K562 (cell line): ENCODE results near the gene ST3GAL5. TPM values are rescaled to one million over a fixed set of nuclear protein-coding genes. Genes with fewer than 3 reads are reported as not detected.

Experiments
- ATF1 ChIP-seq, 2 experiments: fragments of 450-650 bp in 1 of 2; IDR thresholded peaks; 2 replicates each; pipeline ENCODE4 v1.6.1; 2016; ENCODE audit warnings: missing compliant biosample characterization in 1 of 2, missing genetic modification characterization in 1 of 2
- CCAR2 ChIP-seq: fragments of 200-400 bp; formaldehyde crosslinking; IDR thresholded peaks from 2 replicates; pipeline ENCODE4 v1.6.1; 2017; ENCODE audit warnings: mild to moderate bottlenecking, low read depth, low read length
- FOXJ2 ChIP-seq: fragments of 200-800 bp; sonication (Bioruptor generic); IDR thresholded peaks from 2 replicates; pipeline ENCODE4 v1.6.1; 2016; ENCODE audit warnings: missing genetic modification characterization, missing compliant biosample characterization
- HOXB6 ChIP-seq: fragments of 250-450 bp; sonication (Bioruptor Pico); IDR thresholded peaks from 2 replicates; pipeline ENCODE4 v1.5.1; 2022; ENCODE audit warnings: mild to moderate bottlenecking, borderline replicate concordance
- KAT8 ChIP-seq: fragments of 450-650 bp; IDR thresholded peaks from 2 replicates; pipeline ENCODE4 v1.6.1; 2016; ENCODE audit warnings: low read depth, mild to moderate bottlenecking
- MAFF ChIP-seq: IDR thresholded peaks from 2 replicates; pipeline ENCODE4 v1.6.1; 2012; ENCODE audit warnings: low read length, improper control_type of control experiment
- PHB2 ChIP-seq: fragments of 450-650 bp; IDR thresholded peaks from 2 replicates; pipeline ENCODE4 v1.6.1; 2017; ENCODE audit warnings: low read depth
- RBM22 ChIP-seq: fragments of 200-400 bp; formaldehyde crosslinking; IDR thresholded peaks from 2 replicates; pipeline ENCODE4 v1.6.1; 2018; ENCODE audit warnings: low read length, low read depth; ENCODE audit not compliant: poor library complexity, severe bottlenecking
- SMAD2 ChIP-seq: fragments of 150-350 bp; IDR thresholded peaks from 2 replicates; pipeline ENCODE4 v1.6.1; 2014; ENCODE audit warnings: low read depth, mild to moderate bottlenecking, low read length
- SPI1 ChIP-seq: IDR thresholded peaks from 2 replicates; pipeline ENCODE4 v1.6.1; 2011; ENCODE audit warnings: low read depth, low read length, control low read depth, borderline replicate concordance
- SRF ChIP-seq, 2 experiments: fragments of 250-450, 450-650 bp in 1 of 2; sonication (Bioruptor Pico) in 1 of 2; sonication (generic) in 1 of 2; formaldehyde crosslinking; IDR thresholded peaks; 2 replicates each; pipeline versions ENCODE4 v1.5.0 to v1.5.1; 2020 to 2022; ENCODE audit warnings: mild to moderate bottlenecking in 1 of 2, missing genetic modification reagents in 1 of 2
- TAF9B ChIP-seq: fragments of 450-650 bp; IDR thresholded peaks from 2 replicates; pipeline ENCODE4 v1.6.1; 2018; ENCODE audit warnings: mild to moderate bottlenecking; ENCODE audit not compliant: partially characterized antibody
- ZBTB7A ChIP-seq: IDR thresholded peaks from 2 replicates; pipeline ENCODE4 v1.6.1; 2011; ENCODE audit warnings: low read depth, mild to moderate bottlenecking, low read length, moderate library complexity, borderline replicate concordance; ENCODE audit not compliant: control insufficient read depth
- ZNF41 ChIP-seq: fragments of 250-450 bp; sonication (Bioruptor Pico); conservative IDR thresholded peaks from 2 replicates; pipeline ENCODE4 v1.4.0; 2020; ENCODE audit warnings: mild to moderate bottlenecking
- ZNF696 ChIP-seq: fragments of 250-450 bp; sonication (Bioruptor Pico); conservative IDR thresholded peaks from 2 replicates; pipeline ENCODE4 v1.4.0; 2020; ENCODE audit warnings: mild to moderate bottlenecking, moderate library complexity
- ZNF79 ChIP-seq: fragments of 250-450 bp; sonication (Bioruptor Pico); IDR thresholded peaks from 2 replicates; pipeline ENCODE4 v1.4.0; 2020; ENCODE audit warnings: low read depth, mild to moderate bottlenecking, moderate library complexity
- polyA plus RNA-seq, 8 experiments: library from polyadenylated mRNA; depleted of rRNA in 4 of 8; stranded (reverse) in 5 of 8; unstranded in 3 of 8; fragments of >200 nt; fragmentation: Nextera tagmentation in 2 of 8; fragmentation: Illumina TruSeq in 1 of 8; extraction: Ambion mirVana in 2 of 8; extraction: Trizol in 1 of 8; gene quantifications; 2 replicates each; pipeline versions ENCODE4 v1.2.1 to v1.2.3, GENCODE V29; 2011 to 2014; ENCODE audit warnings: inconsistent platforms in 1 of 8, missing spikeins in 1 of 8
- total RNA-seq, 7 experiments: library from RNA; depleted of rRNA in 6 of 7; stranded (reverse); fragments of >200 nt in 6 of 7; fragmentation: Illumina TruSeq in 2 of 7; extraction: Trizol in 2 of 7; gene quantifications; 2 replicates each; pipeline versions ENCODE4 v1.2.1 to v1.2.3, GENCODE V29; 2011 to 2021; ENCODE audit warnings: low replicate concordance in 1 of 7
- TF ChIP-seq, protein P1 (sequence below): sonication (generic); formaldehyde crosslinking; IDR thresholded peaks from 2 replicates; pipeline ENCODE4 v1.8.0; 2022; ENCODE audit warnings: mild to moderate bottlenecking, low read depth, missing genetic modification reagents
- TF ChIP-seq, protein P2 (sequence below): sonication (generic); formaldehyde crosslinking; IDR thresholded peaks from 2 replicates; pipeline ENCODE4 v1.8.1; 2023; ENCODE audit warnings: mild to moderate bottlenecking, missing genetic modification reagents
- TF ChIP-seq, protein P3 (sequence below): sonication (generic); formaldehyde crosslinking; IDR thresholded peaks from 2 replicates; pipeline ENCODE4 v1.5.0; 2020; ENCODE audit warnings: missing genetic modification reagents
- TF ChIP-seq, protein P4 (sequence below), 2 experiments: fragments of 450-650 bp in 1 of 2; IDR thresholded peaks; 2 replicates each; pipeline ENCODE4 v1.6.1; 2011 to 2017; ENCODE audit warnings: low read depth in 2 of 2, antibody characterized with exemption in 1 of 2, borderline replicate concordance in 1 of 2, low read length in 1 of 2, mild to moderate bottlenecking in 1 of 2, mixed read lengths in 1 of 2; ENCODE audit not compliant: control insufficient read depth in 1 of 2

The ST3GAL5 gene
- total and polyA plus RNA-seq, 9 of the 15 experiments (the other 6 are each of a cell fraction or from before 2014, with no cell fraction given), result 1.6 to 10.0 (median 4.2) TPM

DNA sequence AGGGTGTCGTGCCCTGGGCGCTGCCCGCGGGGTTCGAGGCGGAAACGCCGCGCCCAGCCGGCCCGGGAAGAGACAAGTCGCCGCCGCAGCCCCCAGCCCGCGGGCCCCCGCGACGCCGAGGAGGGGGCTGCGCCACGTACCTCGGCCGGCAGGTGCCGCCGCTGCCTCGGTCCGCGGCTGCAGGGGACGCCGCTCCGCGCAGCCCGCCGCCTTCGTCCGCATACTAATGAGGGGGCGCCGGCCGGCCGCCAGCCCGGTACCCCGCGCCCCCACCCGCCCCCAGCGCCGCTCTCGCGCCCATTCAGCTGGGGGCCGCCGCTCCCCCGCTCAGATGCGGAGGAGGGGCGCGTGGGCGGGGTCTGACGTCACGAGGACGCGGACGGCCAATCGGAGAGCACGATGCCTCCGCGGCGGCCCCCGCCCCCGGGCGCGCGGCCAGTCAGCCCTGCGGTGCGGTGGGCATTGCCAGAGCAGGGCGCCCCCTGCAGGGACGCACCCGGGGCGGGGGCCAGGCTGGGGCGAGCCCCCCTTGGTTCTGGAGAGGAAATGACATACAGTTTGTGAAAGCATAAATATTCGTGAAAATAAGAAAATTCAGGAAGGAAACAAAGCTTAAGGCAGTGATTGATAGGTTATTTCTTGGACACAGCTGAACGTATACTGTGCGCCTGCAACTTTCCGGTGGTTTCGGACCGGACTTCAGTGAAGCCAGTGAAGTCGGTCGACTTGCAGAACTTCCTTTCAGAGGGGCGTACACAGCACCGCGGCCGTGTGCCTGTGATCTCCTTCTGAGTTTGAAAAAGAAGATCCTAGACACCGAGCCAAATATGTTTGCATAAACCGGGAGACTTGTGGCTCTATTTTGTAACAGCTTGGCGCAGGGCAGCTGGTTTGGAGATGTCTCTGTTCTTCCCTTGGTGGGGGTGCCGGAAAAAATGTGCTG, at the start of gene ST3GAL5 (continued):
- TF ChIP-seq SPI1, result no peak
- TF ChIP-seq SMAD2, result no peak
- TF ChIP-seq ZNF696 (CRISPR knock-in tag), result no peak
- TF ChIP-seq CCAR2, result no peak
- TF ChIP-seq, protein P1, sequence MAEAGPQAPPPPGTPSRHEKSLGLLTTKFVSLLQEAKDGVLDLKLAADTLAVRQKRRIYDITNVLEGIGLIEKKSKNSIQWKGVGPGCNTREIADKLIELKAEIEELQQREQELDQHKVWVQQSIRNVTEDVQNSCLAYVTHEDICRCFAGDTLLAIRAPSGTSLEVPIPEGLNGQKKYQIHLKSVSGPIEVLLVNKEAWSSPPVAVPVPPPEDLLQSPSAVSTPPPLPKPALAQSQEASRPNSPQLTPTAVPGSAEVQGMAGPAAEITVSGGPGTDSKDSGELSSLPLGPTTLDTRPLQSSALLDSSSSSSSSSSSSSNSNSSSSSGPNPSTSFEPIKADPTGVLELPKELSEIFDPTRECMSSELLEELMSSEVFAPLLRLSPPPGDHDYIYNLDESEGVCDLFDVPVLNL (CRISPR knock-in tag), result no peak
- TF ChIP-seq ZNF41 (CRISPR knock-in tag), result no peak
- no peak for TF ChIP-seq TAF9B
- TF ChIP-seq, protein P2, sequence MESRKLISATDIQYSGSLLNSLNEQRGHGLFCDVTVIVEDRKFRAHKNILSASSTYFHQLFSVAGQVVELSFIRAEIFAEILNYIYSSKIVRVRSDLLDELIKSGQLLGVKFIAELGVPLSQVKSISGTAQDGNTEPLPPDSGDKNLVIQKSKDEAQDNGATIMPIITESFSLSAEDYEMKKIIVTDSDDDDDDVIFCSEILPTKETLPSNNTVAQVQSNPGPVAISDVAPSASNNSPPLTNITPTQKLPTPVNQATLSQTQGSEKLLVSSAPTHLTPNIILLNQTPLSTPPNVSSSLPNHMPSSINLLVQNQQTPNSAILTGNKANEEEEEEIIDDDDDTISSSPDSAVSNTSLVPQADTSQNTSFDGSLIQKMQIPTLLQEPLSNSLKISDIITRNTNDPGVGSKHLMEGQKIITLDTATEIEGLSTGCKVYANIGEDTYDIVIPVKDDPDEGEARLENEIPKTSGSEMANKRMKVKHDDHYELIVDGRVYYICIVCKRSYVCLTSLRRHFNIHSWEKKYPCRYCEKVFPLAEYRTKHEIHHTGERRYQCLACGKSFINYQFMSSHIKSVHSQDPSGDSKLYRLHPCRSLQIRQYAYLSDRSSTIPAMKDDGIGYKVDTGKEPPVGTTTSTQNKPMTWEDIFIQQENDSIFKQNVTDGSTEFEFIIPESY (CRISPR knock-in tag), result no peak
- TF ChIP-seq, protein P3, sequence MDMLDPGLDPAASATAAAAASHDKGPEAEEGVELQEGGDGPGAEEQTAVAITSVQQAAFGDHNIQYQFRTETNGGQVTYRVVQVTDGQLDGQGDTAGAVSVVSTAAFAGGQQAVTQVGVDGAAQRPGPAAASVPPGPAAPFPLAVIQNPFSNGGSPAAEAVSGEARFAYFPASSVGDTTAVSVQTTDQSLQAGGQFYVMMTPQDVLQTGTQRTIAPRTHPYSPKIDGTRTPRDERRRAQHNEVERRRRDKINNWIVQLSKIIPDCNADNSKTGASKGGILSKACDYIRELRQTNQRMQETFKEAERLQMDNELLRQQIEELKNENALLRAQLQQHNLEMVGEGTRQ, result peak; percentile 85
- TF ChIP-seq MAFF, result no peak
- no peak for TF ChIP-seq ATF1 (CRISPR knock-in tag; IDR thresholded peaks at IDR 0.05)
- TF ChIP-seq ATF1 (tag; IDR thresholded peaks at IDR 0.05), result peak; percentile 95
- TF ChIP-seq RBM22, result no peak
- no peak for TF ChIP-seq PHB2
- no peak for TF ChIP-seq HOXB6 (CRISPR knock-in tag)
- TF ChIP-seq SRF (CRISPR knock-in tag; IDR thresholded peaks at IDR 0.05), result no peak
- TF ChIP-seq KAT8, result no peak
- TF ChIP-seq, protein P4, sequence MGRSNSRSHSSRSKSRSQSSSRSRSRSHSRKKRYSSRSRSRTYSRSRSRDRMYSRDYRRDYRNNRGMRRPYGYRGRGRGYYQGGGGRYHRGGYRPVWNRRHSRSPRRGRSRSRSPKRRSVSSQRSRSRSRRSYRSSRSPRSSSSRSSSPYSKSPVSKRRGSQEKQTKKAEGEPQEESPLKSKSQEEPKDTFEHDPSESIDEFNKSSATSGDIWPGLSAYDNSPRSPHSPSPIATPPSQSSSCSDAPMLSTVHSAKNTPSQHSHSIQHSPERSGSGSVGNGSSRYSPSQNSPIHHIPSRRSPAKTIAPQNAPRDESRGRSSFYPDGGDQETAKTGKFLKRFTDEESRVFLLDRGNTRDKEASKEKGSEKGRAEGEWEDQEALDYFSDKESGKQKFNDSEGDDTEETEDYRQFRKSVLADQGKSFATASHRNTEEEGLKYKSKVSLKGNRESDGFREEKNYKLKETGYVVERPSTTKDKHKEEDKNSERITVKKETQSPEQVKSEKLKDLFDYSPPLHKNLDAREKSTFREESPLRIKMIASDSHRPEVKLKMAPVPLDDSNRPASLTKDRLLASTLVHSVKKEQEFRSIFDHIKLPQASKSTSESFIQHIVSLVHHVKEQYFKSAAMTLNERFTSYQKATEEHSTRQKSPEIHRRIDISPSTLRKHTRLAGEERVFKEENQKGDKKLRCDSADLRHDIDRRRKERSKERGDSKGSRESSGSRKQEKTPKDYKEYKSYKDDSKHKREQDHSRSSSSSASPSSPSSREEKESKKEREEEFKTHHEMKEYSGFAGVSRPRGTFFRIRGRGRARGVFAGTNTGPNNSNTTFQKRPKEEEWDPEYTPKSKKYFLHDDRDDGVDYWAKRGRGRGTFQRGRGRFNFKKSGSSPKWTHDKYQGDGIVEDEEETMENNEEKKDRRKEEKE (IDR thresholded peaks at IDR 0.05; ENCODE audit: borderline replicate concordance in 1 of 2, control insufficient read depth in 1 of 2, low read depth in 2 of 2, low read length in 1 of 2), result no peak
- TF ChIP-seq ZNF79 (CRISPR knock-in tag), result no peak
- peak; percentile 98 for TF ChIP-seq ZBTB7A
- no peak for TF ChIP-seq FOXJ2
